ENCODE measurements around the gene ZP3.
"Not testable (repeated sequence)": the region's sequence is repeated elsewhere in the genome, so short reads cannot be mapped to it uniquely, and the experiment has no call there.

The ZP3 gene

DNA sequence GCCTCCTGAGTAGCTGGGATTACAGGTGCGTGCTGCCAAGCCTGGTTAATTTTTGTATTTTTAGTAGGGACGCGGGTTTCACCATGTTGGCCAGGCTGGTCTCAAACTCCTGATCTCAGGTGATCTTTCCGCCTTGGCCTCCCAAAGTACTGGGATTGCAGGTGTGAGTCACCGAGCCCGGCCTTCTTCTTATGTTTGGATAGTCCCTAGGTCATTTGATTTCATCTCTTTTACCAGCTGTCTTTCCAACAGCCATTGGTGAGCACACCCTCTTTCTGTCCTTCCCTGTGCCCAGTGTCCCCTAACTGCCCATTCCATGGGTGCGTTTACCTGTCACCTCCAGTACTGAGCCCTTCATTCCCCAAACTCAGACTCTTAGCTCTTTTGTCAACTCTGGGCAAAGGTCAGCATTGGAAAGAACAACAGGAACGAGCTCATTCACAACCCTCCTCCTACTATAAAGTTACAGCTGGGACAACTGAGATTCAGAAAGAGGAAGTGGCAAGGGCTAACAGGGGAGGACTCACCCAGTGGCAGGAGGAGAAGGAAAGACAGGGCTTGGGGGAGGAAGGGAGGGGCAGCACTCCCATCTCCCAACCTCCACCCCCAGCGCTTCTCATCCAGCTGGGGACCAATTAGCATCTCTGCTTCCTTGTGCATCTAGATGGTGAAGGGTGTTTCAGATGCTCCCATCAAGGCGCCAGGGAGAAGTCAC, 20.8 kb upstream of the ZP3 start:
- DNase-seq (ENCODE audit: extremely low spot score, insufficient read length, low read depth) (no peak), FAIRE-seq (peak; percentile 79)

DNA sequence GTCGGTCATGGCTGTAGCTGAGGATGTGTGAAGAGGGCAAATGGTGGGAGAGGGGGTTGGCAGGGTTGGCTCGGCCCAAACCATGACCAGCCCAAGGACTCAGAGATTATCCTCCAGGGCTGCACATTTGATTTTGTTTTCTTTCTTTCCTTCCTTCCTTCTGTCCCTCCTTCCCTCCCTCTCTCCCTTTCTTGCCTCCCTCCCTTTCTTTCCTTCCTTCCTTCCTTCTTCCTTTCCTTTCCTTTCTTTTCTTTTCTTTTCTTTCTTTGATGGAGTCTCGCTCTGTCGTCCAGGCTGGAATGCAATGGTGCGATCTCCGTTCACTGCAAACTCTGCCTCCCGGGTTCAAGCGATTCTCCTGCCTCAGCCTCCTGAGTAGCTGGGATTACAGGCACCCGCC, 19.0 kb upstream of the ZP3 start:
- no peak for DNase-seq (ENCODE audit: extremely low spot score, insufficient read length, low read depth)
- no peak for FAIRE-seq

DNA sequence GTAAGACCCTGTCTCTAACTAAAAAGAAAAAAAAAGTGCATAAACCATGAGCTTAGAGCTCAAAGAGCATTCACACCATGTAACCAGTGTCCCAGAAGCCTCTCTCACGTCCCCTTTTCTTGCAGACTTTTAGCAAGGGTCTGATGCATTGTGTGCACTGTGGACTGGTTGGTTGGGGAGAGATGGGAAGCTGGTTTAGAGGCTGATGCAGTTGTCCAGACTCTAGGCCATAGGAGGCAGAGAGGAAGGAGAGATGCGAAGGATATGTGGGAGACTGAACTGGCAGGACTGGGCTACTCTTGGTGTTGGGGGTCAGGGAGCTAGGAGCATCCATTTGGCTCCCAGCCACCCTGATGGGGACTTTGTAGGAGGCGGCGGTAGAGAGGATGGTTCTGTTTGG, 17.0 kb upstream of the ZP3 start:
- FAIRE-seq (no peak), DNase-seq (ENCODE audit: extremely low spot score, insufficient read length, low read depth) (no peak)

DNA sequence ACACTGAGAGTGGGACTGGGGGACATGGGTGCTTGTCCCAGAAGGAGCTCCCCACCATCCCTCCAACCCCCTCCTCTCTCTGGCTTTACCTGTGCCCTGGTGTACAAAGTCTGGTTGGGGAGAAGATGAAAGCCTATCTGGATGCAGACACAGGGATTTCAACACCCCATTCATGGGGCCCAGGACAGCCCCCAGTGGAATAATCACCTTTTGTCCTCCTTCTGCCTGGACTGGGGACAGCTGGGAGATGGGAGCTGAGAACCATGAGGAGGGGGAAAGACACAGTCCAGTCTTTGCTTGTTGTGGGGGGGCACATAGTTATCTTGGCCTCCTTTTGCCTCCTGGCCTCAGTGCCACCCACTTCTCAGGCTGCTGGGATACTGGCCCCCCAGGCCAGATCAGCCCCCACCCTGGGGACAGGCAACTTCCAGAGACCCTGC, 16.6 kb upstream of the ZP3 start:
- FAIRE-seq: no peak
- no peak for DNase-seq (ENCODE audit: extremely low spot score, insufficient read length, low read depth)

DNA sequence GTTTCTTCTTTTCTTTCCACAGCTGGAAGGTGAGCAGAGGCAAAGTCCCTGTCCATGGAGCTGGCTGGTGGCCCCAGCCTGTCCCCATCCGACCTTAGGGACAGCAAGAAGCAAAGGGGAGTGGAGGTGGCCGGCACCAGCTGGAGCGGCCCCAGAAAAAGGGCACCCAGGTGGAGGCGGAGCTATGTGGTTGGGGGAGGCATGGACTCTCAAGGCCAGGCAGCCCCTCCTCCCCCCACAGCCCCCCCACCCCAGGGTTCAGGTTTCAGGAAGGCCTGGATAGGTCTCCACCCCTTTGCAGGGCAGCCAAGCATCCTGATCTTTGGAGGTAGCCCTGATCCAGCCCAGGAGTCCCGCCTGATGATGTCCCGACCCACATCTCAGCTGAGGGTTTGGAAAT, 15.2 kb upstream of the ZP3 start, which contains the start of gene SSC4D:
Gene SSC4D, minus strand, starts transcription at position 161 of the 400 bp plus-strand sequence. CDS start 5,258 bp downstream, outside the sequence.
- FAIRE-seq (no peak), DNase-seq (ENCODE audit: extremely low spot score, insufficient read length, low read depth) (no peak)

DNA sequence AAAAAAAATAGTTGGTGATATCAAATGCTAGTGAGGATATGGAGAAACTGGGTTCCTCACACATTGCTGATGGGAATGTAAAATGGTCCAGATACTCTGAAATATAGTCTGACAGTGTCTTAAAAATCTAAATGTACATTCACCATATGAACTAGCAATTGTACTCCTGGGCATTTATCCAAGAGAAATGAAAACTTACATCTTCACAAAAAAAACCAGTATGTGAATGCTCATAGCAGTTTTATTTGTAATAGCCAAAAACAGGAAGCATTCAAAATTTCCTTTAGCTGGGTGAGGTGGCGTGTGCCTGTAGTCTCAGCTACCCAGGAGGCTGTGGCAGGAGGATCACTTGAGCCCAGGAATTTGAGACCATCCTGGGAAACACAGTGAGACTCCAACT, 13.1 kb upstream of the ZP3 start:
- FAIRE-seq (no peak), DNase-seq (ENCODE audit: extremely low spot score, insufficient read length, low read depth) (no peak)

DNA sequence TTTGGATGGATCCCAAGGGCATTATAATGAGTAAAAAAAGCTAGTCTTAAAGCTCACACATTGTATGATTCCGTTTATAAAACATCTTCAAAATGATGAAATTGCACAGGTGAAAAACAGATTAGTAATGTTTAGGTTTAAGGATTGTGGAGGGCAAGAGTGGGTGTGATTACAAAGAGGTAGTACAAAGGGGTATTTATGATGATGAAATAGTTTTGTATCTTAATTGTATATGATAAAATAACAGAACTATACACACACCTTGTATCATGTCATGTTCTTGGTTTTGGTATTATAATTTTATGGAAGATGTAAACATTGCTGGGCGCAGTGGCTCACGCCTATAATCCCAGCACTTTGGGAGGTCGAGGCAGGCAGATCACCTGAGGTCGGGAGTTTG, 12.5 kb upstream of the ZP3 start:
- no peak for FAIRE-seq
- no peak for DNase-seq (ENCODE audit: extremely low spot score, insufficient read length, low read depth)

DNA sequence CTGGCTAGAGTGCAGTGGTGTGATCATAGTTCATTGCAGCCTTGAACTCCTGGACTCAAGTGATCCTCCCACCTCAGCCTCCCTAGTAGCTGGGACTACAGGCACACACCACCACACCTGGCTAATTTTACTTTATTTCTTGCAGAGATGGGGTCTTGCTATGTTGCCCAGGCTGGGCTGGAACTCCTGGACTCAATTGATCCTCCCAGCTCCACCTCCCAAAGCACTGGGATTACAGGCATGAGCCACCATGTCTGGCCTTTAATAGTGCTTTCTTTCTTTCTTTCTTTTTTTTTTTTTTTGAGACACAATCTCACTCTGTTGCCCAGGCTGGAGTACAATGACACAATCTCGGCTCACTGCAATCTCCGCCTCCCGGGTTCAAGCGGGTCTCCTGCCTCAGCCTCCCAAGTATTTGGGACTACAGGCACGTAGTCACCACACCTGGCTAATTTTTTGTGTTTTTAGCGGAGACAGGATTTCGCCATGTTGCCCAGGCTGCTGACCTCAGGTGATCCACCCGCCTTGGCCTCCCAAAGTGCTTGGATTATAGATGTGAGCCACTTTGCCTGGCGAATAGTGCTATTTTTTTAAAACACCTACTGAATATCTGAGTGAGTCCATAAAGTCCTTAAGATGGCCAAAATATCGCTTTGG, 7.0 kb upstream of the ZP3 start:
- FAIRE-seq; DNase-seq (ENCODE audit: extremely low spot score, insufficient read length, low read depth): not testable (repeated sequence)

DNA sequence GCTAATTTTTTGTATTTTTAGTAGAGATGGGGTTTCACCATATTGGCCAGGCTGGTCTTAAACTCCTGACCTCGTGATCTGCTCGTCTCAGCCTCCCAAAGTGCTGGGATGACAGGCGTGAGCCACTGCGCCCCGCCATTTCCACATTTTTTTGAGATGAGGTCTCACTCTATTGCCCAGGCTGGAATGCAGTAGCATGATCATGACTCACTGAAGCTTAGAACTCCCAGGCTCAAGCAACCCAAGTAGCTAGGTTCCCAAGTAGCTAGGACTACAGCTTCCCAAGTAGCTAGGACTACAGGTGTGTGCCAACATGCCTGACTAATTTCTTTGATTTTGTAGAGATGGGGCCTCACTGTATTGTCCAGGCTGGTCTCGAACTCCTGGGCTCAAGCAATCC, 3.7 kb upstream of the ZP3 start:
- not testable (repeated sequence) for FAIRE-seq; DNase-seq (ENCODE audit: extremely low spot score, insufficient read length, low read depth)

DNA sequence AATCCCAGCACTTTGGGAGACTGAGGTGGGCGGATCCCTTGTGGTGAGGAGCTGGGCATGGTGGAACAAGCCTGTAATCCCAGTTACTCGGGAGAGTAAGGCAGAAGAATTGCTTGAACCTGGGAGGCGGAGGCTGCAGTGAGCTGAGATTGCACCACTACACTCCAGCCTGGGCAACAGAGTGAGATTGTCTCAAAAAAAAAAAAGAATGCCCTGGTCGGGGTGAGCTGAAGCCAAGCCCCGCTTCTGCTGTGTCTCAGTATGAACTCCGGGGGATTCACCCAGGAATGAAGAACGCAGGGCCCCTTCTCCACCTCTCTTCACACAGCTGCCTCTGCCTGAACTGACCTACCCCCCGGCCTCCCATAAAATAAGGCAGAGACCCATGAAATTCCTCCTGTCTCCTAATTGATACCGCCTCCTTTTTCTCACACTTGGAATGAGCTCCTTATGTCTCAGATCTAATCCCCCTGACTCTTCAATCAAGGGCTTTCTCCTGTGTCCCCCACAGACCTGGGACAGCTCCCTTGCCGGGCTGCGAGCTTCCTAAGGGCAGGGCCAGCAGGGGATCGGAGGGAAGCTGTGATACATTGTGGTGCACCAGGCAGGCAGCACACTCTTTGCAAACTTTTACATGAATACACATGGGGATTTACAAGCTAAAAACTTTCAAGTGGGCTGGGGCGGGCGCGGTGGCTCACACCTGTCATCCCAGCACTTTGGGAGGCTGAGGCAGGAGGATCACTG, 911 bp upstream of the ZP3 start:
- FAIRE-seq (no peak), DNase-seq (ENCODE audit: extremely low spot score, insufficient read length, low read depth) (no peak)

DNA sequence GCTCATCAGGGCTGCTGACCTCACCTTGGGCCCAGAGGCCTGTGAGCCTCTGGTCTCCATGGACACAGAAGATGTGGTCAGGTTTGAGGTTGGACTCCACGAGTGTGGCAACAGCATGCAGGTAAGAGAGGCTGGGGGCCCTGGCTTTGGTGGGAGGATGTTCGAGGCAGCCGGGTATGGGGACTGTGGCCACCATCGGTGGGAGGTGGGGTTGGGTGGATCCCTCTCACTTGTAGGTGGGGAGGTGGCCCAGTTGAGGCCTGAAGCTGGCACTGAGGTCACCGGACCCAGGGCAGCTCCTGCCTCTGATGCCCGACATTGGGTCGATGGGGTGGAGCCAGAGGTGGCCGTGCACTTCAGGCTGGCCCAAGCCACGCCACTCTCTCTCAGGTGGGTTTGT, 406 bp downstream of the ZP3 start:
- FAIRE-seq: no peak
- DNase-seq (ENCODE audit: extremely low spot score, insufficient read length, low read depth): no peak

DNA sequence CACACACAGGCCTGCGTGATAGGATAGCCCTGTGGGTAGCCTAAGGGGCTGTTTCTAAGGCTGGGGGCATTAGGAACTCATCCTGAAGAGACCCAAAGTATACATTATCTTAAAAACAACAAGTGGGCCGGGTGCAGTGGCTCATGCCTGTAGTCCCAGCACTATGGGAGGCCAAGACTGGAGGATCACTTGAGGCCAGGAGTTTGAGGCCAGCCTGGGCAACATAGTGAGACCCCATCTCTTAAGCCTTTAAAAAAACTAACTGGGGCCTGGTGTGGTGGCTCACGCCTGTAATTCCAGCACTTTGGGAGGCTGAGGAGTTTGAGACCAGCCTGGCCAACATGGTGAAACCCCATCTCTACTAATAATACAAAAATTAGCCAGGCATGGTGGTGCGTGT, 808 bp downstream of the ZP3 start:
- not testable (repeated sequence) for FAIRE-seq; DNase-seq (ENCODE audit: extremely low spot score, insufficient read length, low read depth)

DNA sequence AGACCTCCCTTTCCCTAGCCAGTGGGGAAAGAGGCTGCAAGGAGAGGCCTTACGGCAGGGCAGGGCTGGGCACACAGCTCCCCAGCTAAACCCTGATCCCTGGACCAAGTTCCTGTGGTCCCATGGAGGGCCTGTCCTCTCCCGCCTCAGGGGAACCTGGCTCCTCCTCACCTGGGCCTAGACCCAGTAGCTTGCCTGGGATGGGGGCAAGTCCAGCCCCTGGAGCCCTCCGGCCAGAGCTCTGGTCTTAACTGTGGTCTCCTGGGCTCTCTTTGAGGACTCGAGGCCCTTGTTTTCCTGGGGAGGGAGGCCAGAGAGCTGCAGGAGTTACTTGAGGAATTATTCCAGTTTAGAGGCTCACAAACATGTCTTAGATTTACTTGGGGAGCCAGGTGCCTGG, 1.5 kb downstream of the ZP3 start:
- DNase-seq (ENCODE audit: extremely low spot score, insufficient read length, low read depth) (no peak), FAIRE-seq (no peak)

DNA sequence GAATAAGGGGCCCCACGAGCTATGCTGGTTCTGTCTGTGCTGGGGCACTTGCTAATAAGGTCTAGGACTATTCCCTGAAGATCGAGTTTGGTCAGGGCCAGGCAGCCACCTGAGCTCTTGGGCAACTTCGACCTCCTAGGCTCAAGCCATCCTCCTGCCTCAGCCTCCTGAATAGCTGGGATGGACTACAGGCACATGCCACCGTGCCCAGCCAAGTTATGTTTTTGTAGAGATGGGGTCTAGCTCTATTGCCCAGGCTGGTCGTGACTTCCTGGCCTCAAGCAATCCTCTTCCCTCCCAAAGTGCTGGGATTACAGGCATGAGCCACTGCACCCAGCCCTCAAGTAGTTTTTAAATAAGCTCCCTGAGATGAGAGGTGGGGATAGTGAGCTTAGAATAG, 2.9 kb downstream of the ZP3 start:
- no peak for FAIRE-seq
- DNase-seq (ENCODE audit: extremely low spot score, insufficient read length, low read depth): no peak

DNA sequence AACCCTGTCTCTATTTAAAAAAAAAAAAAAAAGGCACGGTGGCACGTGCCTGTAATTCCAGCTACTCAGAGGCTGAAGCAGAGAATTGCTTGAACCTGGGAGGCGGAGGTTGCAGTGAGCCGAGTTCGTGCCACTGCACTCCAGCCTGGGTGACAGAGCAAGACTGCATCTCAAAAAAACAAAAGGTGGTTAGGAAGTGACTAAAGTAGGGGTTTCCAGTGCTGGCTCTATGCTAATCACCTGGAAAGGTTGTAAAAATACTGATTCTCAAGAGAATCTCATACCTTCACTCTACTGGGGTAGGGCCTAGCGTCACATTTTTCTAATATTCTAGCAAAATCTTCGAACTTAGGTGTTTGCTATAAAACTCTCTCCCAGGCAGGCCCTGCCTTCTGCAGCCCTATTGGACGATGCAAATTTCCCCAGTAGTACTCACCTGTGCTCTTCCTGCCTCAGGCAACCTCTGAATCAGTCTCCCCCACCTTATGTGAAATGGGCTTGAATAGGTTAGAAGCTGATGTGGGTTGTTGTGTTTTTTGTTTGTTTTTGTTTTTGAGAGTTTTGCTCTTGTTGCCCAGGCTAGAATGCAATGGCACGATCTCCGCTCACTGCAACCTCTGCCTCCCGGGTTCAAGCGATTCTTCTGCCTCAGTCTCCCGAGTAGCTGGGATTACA, 3.5 kb downstream of the ZP3 start:
- FAIRE-seq (no peak), DNase-seq (ENCODE audit: extremely low spot score, insufficient read length, low read depth) (no peak)

DNA sequence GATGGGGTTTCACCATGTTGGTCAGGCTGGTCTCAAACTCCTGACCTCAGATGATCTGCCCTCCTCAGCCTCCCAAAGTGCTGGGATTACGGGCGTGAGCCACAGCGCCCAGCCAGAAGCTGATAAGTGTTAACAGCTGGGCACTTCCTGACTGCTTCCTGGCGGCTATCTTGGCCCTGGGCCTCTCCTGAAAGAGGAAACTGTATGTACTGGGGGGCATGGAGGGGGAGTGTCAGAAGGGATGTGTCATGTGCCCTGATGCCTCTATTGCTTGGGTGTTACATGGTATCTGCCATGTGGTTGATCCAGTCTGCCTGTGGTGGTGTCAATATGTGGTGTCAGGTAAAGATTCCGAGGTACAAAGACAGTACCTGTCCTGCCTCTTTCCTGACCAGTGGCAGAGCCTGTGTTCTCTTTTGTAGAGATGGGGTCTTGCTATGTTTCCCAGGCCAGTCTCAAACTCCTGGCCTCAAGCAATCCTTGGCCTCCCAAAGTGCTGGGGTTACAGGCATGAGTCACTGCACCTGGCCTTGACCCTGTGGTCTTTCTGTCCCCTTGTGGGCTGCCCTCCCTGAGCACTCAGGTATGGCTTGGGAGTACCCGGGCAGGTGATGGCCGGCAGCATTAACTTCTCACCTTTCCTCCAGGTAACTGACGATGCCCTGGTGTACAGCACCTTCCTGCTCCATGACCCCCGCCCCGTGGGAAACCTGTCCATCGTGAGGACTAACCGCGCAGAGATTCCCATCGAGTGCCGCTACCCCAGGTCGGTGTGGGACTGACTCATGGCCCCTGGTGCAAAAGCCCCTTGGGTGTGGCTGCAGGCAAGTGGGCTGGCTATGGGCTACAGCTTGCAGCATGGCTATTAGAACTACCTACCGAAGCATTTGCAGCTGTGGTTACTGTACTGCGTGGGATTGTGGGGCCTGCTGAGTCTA, 4.4 kb downstream of the ZP3 start:
- FAIRE-seq: no peak

DNA sequence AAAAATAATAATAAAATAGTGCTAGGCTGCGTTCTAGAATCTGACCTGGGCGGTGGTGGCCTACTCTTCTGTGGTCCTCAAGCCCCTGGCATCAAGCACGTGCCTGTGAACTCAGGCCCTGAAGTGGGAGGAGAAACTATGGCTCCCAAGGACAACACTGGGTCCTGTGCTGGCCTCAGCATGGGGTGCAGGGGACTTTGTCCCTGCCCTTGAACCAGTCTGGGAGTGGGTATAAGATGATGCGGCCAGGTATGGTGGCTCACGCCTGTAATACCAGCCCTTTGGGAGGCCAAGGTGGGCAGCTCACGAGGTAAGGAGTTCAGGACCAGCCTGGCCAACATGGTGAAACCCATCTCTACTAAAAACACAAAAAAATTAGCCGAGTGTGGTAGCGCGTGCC, 5.5 kb downstream of the ZP3 start:
- FAIRE-seq (no peak), DNase-seq (ENCODE audit: extremely low spot score, insufficient read length, low read depth) (no peak)

More for the DNA sequence above, 4.4 kb downstream of the ZP3 start:
- no peak for DNase-seq (ENCODE audit: extremely low spot score, insufficient read length, low read depth)

DNA sequence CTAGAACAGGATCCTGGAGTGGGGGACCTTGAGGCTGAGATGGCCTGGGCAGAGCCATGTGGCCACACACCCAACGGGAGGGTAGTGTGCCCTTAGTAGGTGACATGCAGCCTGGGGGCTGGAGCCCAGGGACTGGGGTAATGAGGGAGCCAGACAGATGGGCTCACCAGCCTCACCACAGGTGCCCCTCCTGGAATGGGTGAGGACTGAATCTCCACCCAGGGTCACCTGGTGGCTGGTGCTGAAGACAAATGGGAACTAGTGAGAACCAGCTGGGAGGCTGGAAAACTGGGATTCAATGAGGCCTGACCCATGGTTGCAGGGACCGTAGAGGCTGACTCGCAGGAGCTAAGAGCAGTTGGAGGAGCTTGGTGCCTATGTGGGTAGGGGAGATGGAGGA, 6.1 kb downstream of the ZP3 start:
- FAIRE-seq (no peak), DNase-seq (ENCODE audit: extremely low spot score, insufficient read length, low read depth) (no peak)

DNA sequence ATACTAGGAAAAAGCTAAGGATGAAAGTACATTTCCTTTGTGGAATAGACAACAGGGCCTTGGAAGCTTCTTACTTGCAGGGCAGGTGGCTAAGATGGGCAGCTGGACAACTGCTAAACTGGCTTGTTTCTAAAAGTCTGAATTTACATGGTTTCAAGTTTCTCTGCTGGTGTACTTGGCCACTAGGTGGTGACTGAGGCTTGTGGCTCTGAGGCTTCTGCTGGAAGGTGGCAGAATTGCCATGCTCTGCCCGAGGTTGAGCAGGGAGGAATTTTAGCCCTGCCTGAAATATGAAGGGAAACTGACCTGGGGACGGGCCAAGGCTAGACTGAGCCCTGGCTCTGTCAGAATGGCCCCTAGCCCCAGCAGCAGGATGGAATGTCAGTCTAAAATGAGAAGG, 13.1 kb downstream of the ZP3 start:
- FAIRE-seq: peak; percentile 79

More for the DNA sequence above, 13.1 kb downstream of the ZP3 start:
- not testable (repeated sequence) for DNase-seq (ENCODE audit: extremely low spot score, insufficient read length, low read depth)

Measured in GM18507 (cell line).